Tibial nerve (tissue), 4 donors: ENCODE measurements around the gene LCMT1.
"Not testable (repeated sequence)": the region's sequence is repeated elsewhere in the genome, so short reads cannot be mapped to it uniquely, and the experiment has no call there.

Source experiments
- CTCF ChIP-seq, 5 experiments: fragments of 200-600 bp in 3 of 5; fragments of 450-650 bp in 2 of 5; sonication (generic) in 3 of 5; IDR thresholded peaks; one replicate each; pipeline ENCODE4 v1.5.1; 2016 to 2019; ENCODE audit warnings: antibody characterized with exemption in 5 of 5, mild to moderate bottlenecking in 3 of 5, moderate library complexity in 2 of 5
- EP300 ChIP-seq, 2 donors: sonication (generic); formaldehyde crosslinking; IDR thresholded peaks; one replicate each; pipeline ENCODE4 v1.6.1; 2017; ENCODE audit warnings: antibody characterized with exemption in 2 of 2, mild to moderate bottlenecking in 1 of 2

- not testable (repeated sequence) for TF ChIP-seq CTCF, EP300 (IDR thresholded peaks at IDR 0.05)
These were observed 21.2 kb downstream of the LCMT1 start for GRCh38 chr16:25132751-25133150.
